SJSA1 (cell line): Measurements from ENCODE around the gene RBM10. TPM values are rescaled to one million over a fixed set of nuclear protein-coding genes. Genes with fewer than 3 reads are reported as not detected.
"Not testable (repeated sequence)": the region's sequence is repeated elsewhere in the genome, so short reads cannot be mapped to it uniquely, and the experiment has no call there.

Source experiments
- DNase-seq, 2 experiments: peaks; one replicate each; pipeline ENCODE4 v3.0.0-alpha.2; 2015 to 2020; ENCODE audit warnings: low spot score in 2 of 2, low read depth in 1 of 2
- H3K27ac ChIP-seq: fragments of 250-450 bp; sonication (Bioruptor Pico); 2 replicates; pipeline ENCODE4 v1.5.1; 2020; ENCODE audit warnings: mild to moderate bottlenecking, moderate library complexity
- H3K27me3 ChIP-seq: fragments of 250-450 bp; sonication (Bioruptor Pico); replicated peaks from 2 replicates; pipeline ENCODE4 v1.5.1; 2020; ENCODE audit warnings: mild to moderate bottlenecking, moderate library complexity
- H3K36me3 ChIP-seq: fragments of 250-450 bp; sonication (Bioruptor Pico); 2 replicates; pipeline ENCODE4 v1.5.1; 2020; ENCODE audit warnings: mild to moderate bottlenecking
- H3K4me1 ChIP-seq: fragments of 250-450 bp; sonication (Bioruptor Pico); replicated peaks from 2 replicates; pipeline ENCODE4 v1.6.1; 2021; ENCODE audit warnings: mild to moderate bottlenecking
- H3K4me3 ChIP-seq: fragments of 250-450 bp; sonication (Bioruptor Pico); 2 replicates; pipeline ENCODE4 v1.5.1; 2020; ENCODE audit warnings: mild to moderate bottlenecking
- H3K9me3 ChIP-seq: fragments of 250-450 bp; sonication (Bioruptor Pico); replicated peaks from 2 replicates; pipeline ENCODE4 v1.5.1; 2020; ENCODE audit warnings: mild to moderate bottlenecking
- total RNA-seq: library from RNA; depleted of rRNA; stranded (reverse); fragments of >200 nt; shearing (Covaris generic); gene quantifications from 2 replicates; pipeline ENCODE4 v1.2.3, GENCODE V29; 2014

The RBM10 gene
- total RNA-seq, 1 experiment from 2014 or later = 61.6 TPM

DNA sequence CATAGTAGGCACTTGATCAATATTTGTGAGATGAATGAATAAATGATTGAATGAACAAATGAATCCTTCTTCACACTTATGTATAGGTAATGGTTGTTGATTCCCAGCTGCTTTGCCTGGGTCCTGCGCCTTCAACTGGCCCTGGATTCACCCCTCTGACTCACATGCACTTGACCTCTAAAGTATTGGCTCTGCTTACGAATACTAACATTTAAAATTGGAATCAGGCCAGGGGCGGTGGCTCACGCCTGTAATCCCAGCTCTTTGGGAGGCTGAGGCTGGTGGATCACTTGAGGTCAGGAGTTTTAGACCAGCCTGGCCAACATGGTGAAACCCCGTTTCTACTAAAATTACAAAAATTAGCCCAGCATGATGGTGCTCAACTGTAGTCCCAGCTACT is 9.4 kb upstream of the RBM10 start:
- H3K36me3 ChIP-seq, H3K9me3 ChIP-seq, H3K27me3 ChIP-seq, H3K4me1 ChIP-seq, H3K27ac ChIP-seq, H3K4me3 ChIP-seq, DNase-seq: not testable (repeated sequence)

- no peak overlapping the region for H3K27ac ChIP-seq
- no peak overlapping the region for H3K4me3 ChIP-seq
- DNase-seq = no peak
- H3K36me3 ChIP-seq = peaks cover 2% of the 10 kb centered on the region
- no peaks in the 10 kb centered on the region for H3K27me3 ChIP-seq
- H3K4me1 ChIP-seq = no peaks in the 10 kb centered on the region
- no peaks in the 10 kb centered on the region for H3K9me3 ChIP-seq
Measured at GRCh38 chrX:47138171-47138570, 6.8 kb upstream of the RBM10 start.

- Histone ChIP-seq H3K36me3 (peaks cover 2% of the 10 kb centered on the region), H3K4me1 (0 out of 2 replicates have a peak, but pooled peaks cover 3% of the 10 kb centered on the region), H3K9me3 (no peaks in the 10 kb centered on the region), H3K27ac (peak overlapping the region; percentile 62), H3K27me3 (no peaks in the 10 kb centered on the region), H3K4me3 (peak overlapping the region; percentile 71)
- DNase-seq = peak; percentile 2 to 44
Measured at GRCh38 chrX:47143894-47144625, 961 bp upstream of the RBM10 start.

GRCh38 chrX:47145395-47146120 is 537 bp downstream of the RBM10 start:
- H3K4me1 ChIP-seq = 0 out of 2 replicates have a peak, but pooled peaks cover 3% of the 10 kb centered on the region
- H3K36me3 ChIP-seq = peaks cover 6% of the 10 kb centered on the region
- DNase-seq = no peak
- H3K9me3 ChIP-seq = no peaks in the 10 kb centered on the region
- peak overlapping the region; percentile 71 for H3K4me3 ChIP-seq
- peak overlapping the region; percentile 62 for H3K27ac ChIP-seq
- H3K27me3 ChIP-seq = no peaks in the 10 kb centered on the region

GRCh38 chrX:47146121-47146935 is 1.3 kb downstream of the RBM10 start:
- Histone ChIP-seq H3K27ac (no peak overlapping the region), H3K4me3 (peak overlapping the region; percentile 71), H3K9me3 (no peaks in the 10 kb centered on the region)

DNA sequence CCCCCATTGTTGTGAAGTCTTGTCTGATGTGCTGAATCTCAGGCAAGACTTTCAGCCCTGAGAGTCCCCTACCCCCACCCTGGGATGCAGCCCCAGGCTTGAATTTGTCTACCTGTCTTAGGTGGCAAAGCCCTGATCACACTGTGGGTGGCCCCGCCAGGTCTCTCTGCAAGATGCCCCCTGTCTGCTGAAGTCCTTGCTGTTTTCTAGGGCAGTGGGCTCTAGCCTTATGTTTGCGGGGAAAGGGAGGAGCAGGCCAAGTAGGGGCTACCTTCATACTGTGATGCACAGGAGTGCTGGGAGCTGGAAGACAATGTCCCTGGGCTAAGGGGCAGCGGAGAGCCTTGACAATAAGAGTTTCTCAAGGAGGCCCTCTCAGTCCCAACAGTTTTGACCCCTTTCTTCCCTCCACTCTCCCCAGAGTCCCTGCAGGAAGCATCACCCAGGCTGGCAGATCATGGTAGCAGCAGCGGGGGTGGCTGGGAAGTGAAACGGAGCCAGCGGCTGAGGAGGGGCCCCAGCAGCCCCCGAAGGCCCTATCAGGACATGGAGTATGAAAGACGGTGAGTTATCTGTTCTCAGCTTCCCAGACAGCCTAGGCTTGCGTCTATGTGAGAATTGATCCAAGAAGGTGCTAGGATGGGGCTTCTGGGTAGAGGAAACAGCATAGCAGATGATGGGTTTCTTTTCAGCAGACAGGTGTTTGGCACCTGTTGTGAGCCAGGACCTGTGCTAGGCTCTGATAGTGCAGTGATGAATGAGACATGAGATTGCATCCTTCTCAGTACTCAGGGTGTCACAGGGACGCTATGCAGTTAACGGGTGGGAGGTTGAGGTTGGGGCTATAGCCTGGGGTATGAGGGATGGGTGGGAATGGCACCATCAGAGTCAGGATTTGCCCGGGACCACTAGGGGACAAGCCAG is 2.2 kb downstream of the RBM10 start:
- Histone ChIP-seq H3K9me3 (no peaks in the 10 kb centered on the region), H3K4me3 (no peak overlapping the region), H3K36me3 (peaks cover 9% of the 10 kb centered on the region; the same call in 1 of the 2 replicates), H3K27ac (no peak overlapping the region), H3K4me1 (0 out of 2 replicates have a peak, but pooled peaks cover 3% of the 10 kb centered on the region), H3K27me3 (no peaks in the 10 kb centered on the region)
- no peak for DNase-seq

More at GRCh38 chrX:47146121-47146935, 1.3 kb downstream of the RBM10 start:
- Histone ChIP-seq H3K36me3 (peaks cover 9% of the 10 kb centered on the region; the same call in 1 of the 2 replicates), H3K27me3 (no peaks in the 10 kb centered on the region), H3K4me1 (0 out of 2 replicates have a peak, but pooled peaks cover 3% of the 10 kb centered on the region)
- DNase-seq = no peak

DNA sequence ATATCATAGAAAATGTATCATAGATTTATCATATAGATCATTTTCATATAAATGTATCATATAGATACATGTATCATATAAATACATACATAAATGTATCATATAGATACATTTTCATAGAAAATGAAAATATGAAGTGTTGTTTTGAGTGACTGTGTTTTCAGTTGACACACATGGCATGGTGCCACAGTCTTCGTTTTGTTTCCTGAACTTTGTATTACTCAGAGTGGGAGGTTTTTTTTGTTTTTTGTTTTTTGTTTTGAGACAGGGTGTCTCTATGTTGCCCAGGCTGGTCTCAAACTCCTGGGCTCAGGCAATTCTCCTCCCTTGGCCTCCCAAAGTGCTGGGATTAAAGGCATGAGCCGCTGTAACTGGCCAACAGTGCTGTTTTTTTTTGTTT is 3.9 kb downstream of the RBM10 start:
- Histone ChIP-seq H3K36me3 (peaks cover 9% of the 10 kb centered on the region; the same call in 1 of the 2 replicates), H3K4me3 (no peak overlapping the region), H3K4me1 (no peaks in the 10 kb centered on the region), H3K27me3 (no peaks in the 10 kb centered on the region), H3K9me3 (no peaks in the 10 kb centered on the region), H3K27ac (no peak overlapping the region)
- no peak for DNase-seq

- Histone ChIP-seq H3K27me3 (no peaks in the 10 kb centered on the region), H3K4me1 (no peaks in the 10 kb centered on the region), H3K27ac (no peak overlapping the region), H3K4me3 (no peak overlapping the region), H3K9me3 (no peaks in the 10 kb centered on the region), H3K36me3 (peaks cover 10% of the 10 kb centered on the region; the same call in 1 of the 2 replicates)
- no peak for DNase-seq
Measured at GRCh38 chrX:47151435-47151834, 6.4 kb downstream of the RBM10 start.

DNA sequence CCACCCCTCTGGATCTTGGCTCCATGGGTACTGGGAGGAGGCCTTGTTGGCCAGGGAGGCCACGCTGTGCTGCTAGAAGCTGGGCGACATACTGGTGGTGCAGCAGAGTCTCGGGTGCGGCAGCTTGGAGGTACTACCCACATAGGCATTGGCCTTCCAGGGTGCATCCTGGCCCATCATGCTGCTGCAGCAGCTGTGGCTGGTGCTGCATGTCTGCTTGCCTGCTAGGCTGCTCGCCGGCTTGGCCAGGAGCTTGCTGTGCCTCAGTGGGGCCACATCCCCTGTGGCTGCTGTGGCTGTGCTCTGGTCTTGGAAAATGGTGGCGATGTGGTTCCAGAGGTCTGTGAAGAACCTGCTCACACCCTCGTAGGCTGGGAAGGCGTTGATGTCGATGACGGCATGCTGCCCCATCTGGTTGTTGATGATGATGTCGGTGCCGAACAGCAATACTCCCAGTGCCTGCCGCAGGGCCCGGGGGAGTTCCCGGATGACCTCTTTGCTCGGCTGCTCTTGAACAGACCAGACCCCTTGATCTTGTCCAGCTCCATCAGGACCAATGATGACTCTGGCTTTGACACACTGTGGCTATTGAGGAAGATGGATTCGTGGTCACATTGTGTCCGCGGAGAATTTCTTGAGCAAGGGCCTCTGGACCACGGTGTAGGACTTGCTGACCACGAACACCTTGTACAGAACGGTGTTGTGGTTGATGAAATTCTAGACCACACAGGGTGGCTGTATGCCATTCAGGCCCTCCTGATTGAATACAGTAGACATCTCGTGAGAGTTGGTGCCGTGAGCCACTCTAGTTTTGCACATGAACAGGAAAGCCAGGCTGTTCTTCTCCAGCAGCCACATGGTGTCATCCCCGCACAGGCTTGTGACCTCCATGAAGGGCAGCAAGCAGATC is 11.8 kb downstream of the RBM10 start:
- Histone ChIP-seq H3K27ac (no peak overlapping the region), H3K4me1 (no peaks in the 10 kb centered on the region), H3K27me3 (no peaks in the 10 kb centered on the region), H3K9me3 (no peaks in the 10 kb centered on the region), H3K4me3 (no peak overlapping the region), H3K36me3 (peaks cover 15% of the 10 kb centered on the region)
- DNase-seq = no peak

DNA sequence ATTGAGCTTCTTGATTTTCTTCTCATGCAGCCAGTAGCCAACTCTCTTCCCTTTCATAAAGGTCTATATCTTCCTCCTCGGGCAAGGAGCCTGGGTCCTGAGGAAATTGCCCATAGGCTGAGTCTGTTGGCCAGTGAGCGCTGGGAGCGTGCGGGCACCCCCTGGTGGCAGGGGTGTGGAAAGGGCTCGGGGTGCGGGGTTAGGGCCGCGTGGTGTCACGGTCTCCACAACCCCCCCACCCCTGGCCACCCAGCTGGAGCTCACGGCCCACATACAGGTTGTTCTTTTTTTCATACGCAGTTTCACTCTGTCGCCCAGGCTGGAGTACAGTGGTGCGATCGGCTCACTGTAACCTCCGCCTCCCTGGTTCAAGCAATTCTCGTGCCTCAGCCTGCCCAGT is 13.1 kb downstream of the RBM10 start:
- Histone ChIP-seq H3K36me3 (peaks cover 15% of the 10 kb centered on the region), H3K4me1 (no peaks in the 10 kb centered on the region), H3K27me3 (no peaks in the 10 kb centered on the region), H3K9me3 (no peaks in the 10 kb centered on the region), H3K27ac (no peak overlapping the region), H3K4me3 (no peak overlapping the region)
- DNase-seq = no peak

GRCh38 chrX:47158781-47159180 is 13.8 kb downstream of the RBM10 start:
- Histone ChIP-seq H3K4me3 (no peak overlapping the region), H3K4me1 (no peaks in the 10 kb centered on the region), H3K27me3 (no peaks in the 10 kb centered on the region), H3K27ac (no peak overlapping the region), H3K9me3 (no peaks in the 10 kb centered on the region), H3K36me3 (peaks cover 15% of the 10 kb centered on the region)
- no peak for DNase-seq

- Histone ChIP-seq H3K4me1 (no peaks in the 10 kb centered on the region), H3K27ac (no peak overlapping the region), H3K4me3 (no peak overlapping the region), H3K36me3 (peaks cover 15% of the 10 kb centered on the region), H3K9me3 (no peaks in the 10 kb centered on the region), H3K27me3 (no peaks in the 10 kb centered on the region)
- no peak for DNase-seq
Measured at GRCh38 chrX:47160781-47161180, 15.8 kb downstream of the RBM10 start.
